ENCODE data around the gene HECTD3.
"Not testable (repeated sequence)": the region's sequence is repeated elsewhere in the genome, so short reads cannot be mapped to it uniquely, and the experiment has no call there.

Gene HECTD3

GRCh38 chr1:44988531-44989156, 22.5 kb downstream of the HECTD3 start:
- DNase-seq (ENCODE audit: low read depth), result no peak

DNA sequence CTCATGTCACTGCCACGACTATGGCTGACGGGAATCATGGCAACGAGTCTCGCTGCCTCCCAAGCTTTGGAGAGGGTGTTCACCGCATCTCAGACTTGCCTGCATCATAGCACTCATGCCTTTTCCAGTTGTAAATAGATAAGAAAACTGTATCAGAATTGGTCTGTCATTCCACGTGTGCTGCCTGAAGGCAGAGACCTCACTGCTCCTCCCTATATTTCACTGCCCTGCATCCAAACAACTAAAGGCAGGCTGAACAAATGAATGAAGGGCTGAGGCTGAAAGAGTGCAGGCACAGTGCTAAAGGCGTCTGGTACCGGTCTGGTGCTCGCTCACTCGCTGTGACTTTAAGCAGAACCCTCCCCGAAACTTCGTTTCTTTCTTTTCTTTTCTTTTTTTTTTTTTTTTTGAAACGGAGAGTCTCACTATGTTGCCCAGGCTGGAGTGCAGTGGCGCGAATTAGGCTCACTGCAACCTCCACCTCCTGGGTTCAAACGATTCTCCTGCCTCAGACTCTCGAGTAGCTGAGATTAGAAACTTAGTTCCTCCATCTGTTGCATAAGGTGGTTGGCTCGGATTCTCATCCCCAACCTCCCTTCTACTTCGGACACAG, 25.3 kb downstream of the HECTD3 start:
- no peak for DNase-seq (ENCODE audit: low read depth)

DNA sequence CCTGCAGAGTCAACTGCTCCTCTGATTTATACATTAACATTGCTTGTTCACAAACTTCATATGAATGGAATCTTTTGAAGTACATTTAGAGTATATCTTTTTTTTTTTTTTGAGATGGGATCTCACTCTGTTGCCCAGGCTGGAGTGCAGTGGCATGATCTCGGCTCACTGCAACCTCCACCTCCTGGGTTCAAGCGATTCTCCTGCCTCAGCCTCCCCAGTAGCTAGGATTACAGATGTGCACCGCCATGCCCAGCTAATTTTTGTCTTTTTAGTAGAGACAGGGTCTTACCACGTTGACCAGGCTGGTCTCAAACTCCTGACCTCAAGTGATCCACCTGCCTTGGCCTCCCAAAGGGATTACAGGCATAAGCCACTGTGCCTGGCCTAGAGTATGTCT, 33.8 kb downstream of the HECTD3 start:
- not testable (repeated sequence) for DNase-seq (ENCODE audit: low read depth)

- DNase-seq (ENCODE audit: low read depth), result no peak
Observed at GRCh38 chr1:44976252-44976651, 34.9 kb downstream of the HECTD3 start.

DNA sequence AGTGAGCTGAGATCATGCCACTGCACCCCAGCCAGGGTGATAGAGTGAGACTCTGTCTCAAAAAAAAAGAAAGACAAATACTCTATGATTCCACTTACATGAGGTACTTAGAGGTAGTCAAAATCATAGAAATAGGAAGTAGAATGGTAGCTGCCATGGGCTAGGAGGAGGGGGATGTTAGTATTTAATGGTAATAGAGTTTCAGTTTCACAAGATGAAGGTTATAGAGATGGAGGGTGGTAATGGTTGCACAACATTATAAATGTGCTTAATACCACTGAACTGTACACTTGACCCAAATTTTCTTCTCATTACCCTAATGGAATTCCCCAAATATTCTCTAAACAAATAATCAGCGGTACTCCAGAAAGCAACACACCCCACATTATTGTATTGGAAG, 37.5 kb downstream of the HECTD3 start:
- no peak for DNase-seq (ENCODE audit: low read depth)

- peak; percentile 80 for DNase-seq (ENCODE audit: low read depth)
Observed at GRCh38 chr1:44970317-44970716, 40.8 kb downstream of the HECTD3 start.

- DNase-seq (ENCODE audit: low read depth), result no peak
Observed at GRCh38 chr1:44964396-44964795, 46.7 kb downstream of the HECTD3 start.

DNA sequence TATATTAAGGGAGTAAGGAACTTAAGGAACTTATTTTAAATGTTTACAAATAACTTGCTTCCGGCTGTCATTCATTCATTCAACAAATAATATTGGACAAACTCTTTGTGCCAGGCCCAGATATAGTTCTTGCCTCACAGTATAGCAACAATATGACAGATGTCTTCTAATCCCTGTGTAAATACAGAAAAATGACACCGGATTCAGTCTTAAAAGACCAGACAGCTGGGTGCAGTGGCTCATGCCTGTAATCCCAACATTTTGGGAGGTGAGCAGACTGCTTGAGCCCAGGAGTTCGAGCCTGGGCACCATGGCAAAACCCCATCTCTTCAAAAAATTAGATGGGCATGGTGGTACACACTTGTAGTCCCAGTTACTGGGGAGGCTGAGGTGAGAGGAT, 48.4 kb downstream of the HECTD3 start:
- no peak for DNase-seq (ENCODE audit: low read depth)

GRCh38 chr1:44962022-44962421, 49.1 kb downstream of the HECTD3 start:
- DNase-seq (ENCODE audit: low read depth), result not testable (repeated sequence)

DNA sequence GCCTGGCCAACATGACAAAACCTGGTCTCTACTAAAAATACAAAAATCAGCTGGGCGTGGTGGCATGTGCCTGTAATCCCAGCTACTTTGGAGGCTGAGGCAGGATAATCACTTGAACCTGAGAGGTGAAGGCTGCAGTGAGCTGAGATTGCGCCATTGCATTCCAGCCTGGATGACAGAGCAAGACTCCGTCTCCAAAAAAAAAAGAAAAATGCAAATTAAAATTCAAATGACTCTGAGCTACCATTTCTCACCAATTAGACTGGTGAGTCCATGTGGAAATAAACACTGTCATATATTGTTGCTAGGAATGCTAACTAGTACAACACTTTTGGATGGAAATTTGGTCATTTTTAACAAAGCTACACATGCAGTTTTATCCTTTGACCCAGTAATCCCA, 53.6 kb downstream of the HECTD3 start:
- DNase-seq (ENCODE audit: low read depth), result not testable (repeated sequence)

DNA sequence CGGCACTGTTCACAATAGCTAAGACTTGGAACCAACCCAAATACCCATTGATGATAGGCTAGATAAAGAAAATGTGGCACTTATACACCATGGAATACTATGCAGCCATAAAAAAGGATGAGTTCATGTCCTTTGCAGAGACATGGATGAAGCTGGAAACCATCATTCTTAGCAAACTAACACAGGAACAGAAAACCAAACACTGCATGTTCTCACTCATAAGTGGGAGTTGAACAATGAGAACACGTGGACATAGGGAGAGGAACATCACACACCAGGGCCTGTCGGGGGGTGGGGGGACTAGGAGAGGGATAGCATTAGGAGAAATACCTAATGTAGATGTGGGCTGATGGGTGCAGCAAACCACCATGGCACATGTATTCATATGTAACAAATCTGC, 55.0 kb downstream of the HECTD3 start:
- not testable (repeated sequence) for DNase-seq (ENCODE audit: low read depth)

All from HS-27A (cell line).